CD8-positive, alpha-beta memory T cell (primary cell): ENCODE results near the gene PTPN20. TPM values are rescaled to one million over a fixed set of nuclear protein-coding genes. Genes with fewer than 3 reads are reported as not detected.

ENCODE experiments used
- CTCF ChIA-PET: fragments of 350-600 bp; sonication (Branson Sonifier 250); formaldehyde crosslinking; loops from one replicate; lab custom pipeline; 2021; ENCODE audit warnings: antibody characterized with exemption; lab: Charles Lee
- POLR2A ChIA-PET: fragments of 350-600 bp; sonication (Branson Sonifier 250); formaldehyde crosslinking; loops from one replicate; lab custom pipeline; 2021; ENCODE audit warnings: antibody characterized with exemption; lab: Charles Lee
- DNase-seq, 5 donors: peaks; one replicate each; pipeline versions ENCODE4 v3.0.0 to v3.0.0-alpha.2; 2020 to 2022; ENCODE audit warnings: mixed read lengths in 1 of 5
- H3K27ac ChIP-seq: one replicate; pipeline ENCODE4 v1.7.0; 2013; ENCODE audit warnings: low read depth, mild to moderate bottlenecking, low read length, moderate library complexity
- H3K27me3 ChIP-seq: 2 replicates; pipeline ENCODE4 v1.7.0; 2013; ENCODE audit warnings: low read length, mild to moderate bottlenecking; ENCODE audit not compliant: insufficient read depth, poor library complexity, severe bottlenecking
- H3K36me3 ChIP-seq: 2 replicates; pipeline ENCODE4 v1.7.0; 2013; ENCODE audit warnings: mild to moderate bottlenecking, low read length, moderate library complexity; ENCODE audit not compliant: insufficient read depth
- H3K4me1 ChIP-seq: 2 replicates; pipeline ENCODE4 v1.7.0; 2013; ENCODE audit warnings: mild to moderate bottlenecking, low read length, moderate library complexity; ENCODE audit not compliant: insufficient read depth
- H3K4me3 ChIP-seq: 2 replicates; pipeline ENCODE4 v1.7.0; 2013; ENCODE audit warnings: mild to moderate bottlenecking, low read length
- H3K9me3 ChIP-seq: 2 replicates; pipeline ENCODE4 v1.7.0; 2013; ENCODE audit warnings: mild to moderate bottlenecking, low read length
- H3K27ac Mint-ChIP-seq, 8 donors: one replicate each; pipeline ENCODE4 v1.8.0; 2020 to 2021; ENCODE audit warnings: mixed read lengths in 8 of 8, mild to moderate bottlenecking in 6 of 8, inconsistent platforms in 3 of 8, moderate library complexity in 3 of 8
- H3K27me3 Mint-ChIP-seq, 2 donors: one replicate each; pipeline ENCODE4 v1.8.0; 2020 to 2021; ENCODE audit warnings: mixed read lengths in 2 of 2, mild to moderate bottlenecking in 1 of 2, moderate library complexity in 1 of 2
- H3K36me3 Mint-ChIP-seq, 3 donors: one replicate each; pipeline ENCODE4 v1.8.0; 2020 to 2021; ENCODE audit warnings: mixed read lengths in 3 of 3, inconsistent platforms in 1 of 3, mild to moderate bottlenecking in 1 of 3
- H3K4me1 Mint-ChIP-seq, 3 donors: one replicate each; pipeline ENCODE4 v1.8.0; 2020 to 2021; ENCODE audit warnings: mixed read lengths in 3 of 3, inconsistent platforms in 1 of 3, mild to moderate bottlenecking in 1 of 3
- H3K4me3 Mint-ChIP-seq, 7 donors: one replicate each; pipeline ENCODE4 v1.8.0; 2020 to 2021; ENCODE audit warnings: mixed read lengths in 7 of 7, mild to moderate bottlenecking in 6 of 7, moderate library complexity in 4 of 7, inconsistent platforms in 2 of 7
- H3K9me3 Mint-ChIP-seq, 5 donors: one replicate each; pipeline ENCODE4 v1.8.0; 2020 to 2022; ENCODE audit warnings: mixed read lengths in 5 of 5, mild to moderate bottlenecking in 3 of 5, moderate library complexity in 2 of 5, inconsistent platforms in 1 of 5
- polyA plus RNA-seq: library from polyadenylated mRNA; unstranded; fragments of 300-500 nt; fragmentation: Illumina TruSeq; gene quantifications from one replicate; pipeline ENCODE4 v1.2.3, GENCODE V29; 2021
- total RNA-seq, 2 experiments: library from RNA; stranded (reverse); gene quantifications; one replicate each; pipeline ENCODE4 v1.2.3, GENCODE V29; 2021

The PTPN20 gene
- total and polyA plus RNA-seq, 3 experiments from 2014 or later = 0.61 to 1.3 (median 1.3) TPM

DNA sequence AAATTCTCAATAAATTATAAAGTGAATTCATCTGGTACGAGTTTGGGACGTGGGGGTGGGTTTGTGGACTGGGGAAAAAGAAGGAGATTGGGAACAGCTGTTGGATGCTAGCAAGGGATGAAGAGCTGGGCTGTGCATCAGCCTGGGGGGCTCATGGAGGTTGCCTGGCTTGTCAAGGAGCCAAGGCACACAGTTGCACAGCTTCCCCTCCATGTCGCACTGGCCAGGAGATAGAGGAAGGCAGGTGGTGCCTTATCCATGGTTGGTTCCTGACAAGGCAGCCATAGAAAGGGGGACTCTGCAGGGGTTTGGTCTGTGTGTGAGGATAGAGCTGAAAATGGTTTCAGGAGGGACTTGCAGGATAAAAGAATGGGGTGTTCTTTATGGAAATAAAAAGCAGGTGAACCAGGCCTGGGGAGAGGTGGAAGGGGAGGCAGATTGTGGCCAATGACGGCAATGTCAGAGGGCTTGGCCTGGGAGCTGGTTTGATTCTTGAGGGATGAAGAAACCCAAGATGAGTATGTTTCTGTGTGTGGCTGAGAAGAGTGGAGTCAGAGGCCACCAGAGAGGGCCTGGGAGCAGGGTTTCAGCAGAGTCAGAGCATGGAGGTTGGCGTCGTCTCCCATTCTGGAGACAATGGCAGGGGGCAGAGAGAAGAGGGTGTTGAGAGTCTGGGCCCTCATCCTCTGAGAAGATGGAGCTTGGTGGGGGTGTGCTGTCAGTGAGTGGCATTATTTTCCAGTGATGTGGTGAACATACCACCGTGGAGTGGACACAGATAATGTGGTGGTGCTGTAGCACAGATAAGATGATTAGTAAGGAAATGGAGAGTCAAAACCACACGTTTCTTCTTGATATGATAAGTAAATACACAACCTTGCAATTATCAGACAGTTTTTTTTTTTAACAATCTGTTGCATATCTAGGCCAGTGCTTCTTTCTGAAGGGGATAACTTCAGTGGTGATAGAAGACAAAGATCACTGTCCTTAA is 108.2 kb downstream of the PTPN20 start:
- no peaks in the 10 kb centered on the region for H3K9me3 ChIP-seq
- no peak overlapping the region for H3K4me3 Mint-ChIP-seq
- H3K27ac Mint-ChIP-seq = no peak overlapping the region
- no peak overlapping the region for H3K27ac ChIP-seq
- CTCF ChIA-PET = interaction anchor here (1.6 kb wide), 1 partner anchor 319 kb away, joined by 3 read pairs; no protein-coding TSS in a partner anchor
- H3K36me3 ChIP-seq = no peaks in the 10 kb centered on the region
- no peaks in the 10 kb centered on the region for H3K27me3 ChIP-seq
- H3K4me3 ChIP-seq = no peak overlapping the region
- H3K4me1 ChIP-seq = no peaks in the 10 kb centered on the region
- H3K36me3 Mint-ChIP-seq = no peaks in the 10 kb centered on the region
- POLR2A ChIA-PET = no interaction called here
- H3K9me3 Mint-ChIP-seq = no peaks in the 10 kb centered on the region
- H3K4me1 Mint-ChIP-seq = no peaks in the 10 kb centered on the region
- no peak for DNase-seq
- peaks cover 6 to 12% of the 10 kb centered on the region in 2 donors for H3K27me3 Mint-ChIP-seq

- H3K9me3 ChIP-seq = no peaks in the 10 kb centered on the region
- Mint-ChIP-seq H3K9me3 (no peaks in the 10 kb centered on the region), H3K27me3 (peaks cover 9 to 15% of the 10 kb centered on the region in 2 donors), H3K4me1 (peaks cover 0 to 5% (median 0%) of the 10 kb centered on the region in 3 donors), H3K27ac (no peak overlapping the region), H3K4me3 (no peak overlapping the region), H3K36me3 (no peaks in the 10 kb centered on the region)
- no peak overlapping the region for H3K4me3 ChIP-seq
- H3K36me3 ChIP-seq = no peaks in the 10 kb centered on the region
- H3K27ac ChIP-seq = no peak overlapping the region
- ChIA-PET POLR2A (no interaction called here), CTCF (interaction anchor here (1.6 kb wide), 1 partner anchor 318 kb away, joined by 3 read pairs; no protein-coding TSS in a partner anchor)
- H3K4me1 ChIP-seq = no peaks in the 10 kb centered on the region
- DNase-seq = no peak
- no peaks in the 10 kb centered on the region for H3K27me3 ChIP-seq
Measured at GRCh38 chr10:47020471-47020870, 109.2 kb downstream of the PTPN20 start.

DNA sequence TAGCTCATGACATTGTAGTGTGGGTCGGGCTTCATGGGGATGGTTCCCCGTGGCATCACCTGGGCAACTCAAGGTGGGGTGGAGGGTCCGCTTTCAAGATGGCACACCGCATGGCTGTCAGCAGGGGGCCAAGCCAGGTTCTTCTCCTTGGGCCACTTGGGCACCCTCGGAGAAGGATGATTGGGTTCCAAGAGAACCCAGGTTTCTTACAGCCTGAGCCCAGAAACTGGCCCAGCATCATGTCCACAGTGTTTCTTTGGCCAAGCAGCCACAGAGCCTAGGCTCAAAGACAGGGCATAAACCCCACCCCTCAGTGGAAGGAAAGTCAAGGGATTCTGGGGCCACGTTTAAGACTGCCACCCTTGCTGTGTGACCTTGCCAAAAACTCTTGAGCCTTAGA is 110.6 kb downstream of the PTPN20 start:
- Histone ChIP-seq H3K4me1 (no peaks in the 10 kb centered on the region), H3K36me3 (no peaks in the 10 kb centered on the region), H3K9me3 (no peaks in the 10 kb centered on the region), H3K27ac (no peak overlapping the region), H3K4me3 (no peak overlapping the region), H3K27me3 (no peaks in the 10 kb centered on the region)
- POLR2A ChIA-PET = no interaction called here
- no peak overlapping the region for H3K4me3 Mint-ChIP-seq
- peaks cover 9 to 12% of the 10 kb centered on the region in 2 donors for H3K27me3 Mint-ChIP-seq
- CTCF ChIA-PET = interaction anchor here (1.4 kb wide), 1 partner anchor 289 kb away, joined by 5 read pairs; no protein-coding TSS in a partner anchor
- H3K27ac Mint-ChIP-seq = no peak overlapping the region
- no peaks in the 10 kb centered on the region for H3K9me3 Mint-ChIP-seq
- H3K4me1 Mint-ChIP-seq = peaks cover 0 to 5% (median 0%) of the 10 kb centered on the region in 3 donors
- no peak for DNase-seq
- H3K36me3 Mint-ChIP-seq = no peaks in the 10 kb centered on the region

DNA sequence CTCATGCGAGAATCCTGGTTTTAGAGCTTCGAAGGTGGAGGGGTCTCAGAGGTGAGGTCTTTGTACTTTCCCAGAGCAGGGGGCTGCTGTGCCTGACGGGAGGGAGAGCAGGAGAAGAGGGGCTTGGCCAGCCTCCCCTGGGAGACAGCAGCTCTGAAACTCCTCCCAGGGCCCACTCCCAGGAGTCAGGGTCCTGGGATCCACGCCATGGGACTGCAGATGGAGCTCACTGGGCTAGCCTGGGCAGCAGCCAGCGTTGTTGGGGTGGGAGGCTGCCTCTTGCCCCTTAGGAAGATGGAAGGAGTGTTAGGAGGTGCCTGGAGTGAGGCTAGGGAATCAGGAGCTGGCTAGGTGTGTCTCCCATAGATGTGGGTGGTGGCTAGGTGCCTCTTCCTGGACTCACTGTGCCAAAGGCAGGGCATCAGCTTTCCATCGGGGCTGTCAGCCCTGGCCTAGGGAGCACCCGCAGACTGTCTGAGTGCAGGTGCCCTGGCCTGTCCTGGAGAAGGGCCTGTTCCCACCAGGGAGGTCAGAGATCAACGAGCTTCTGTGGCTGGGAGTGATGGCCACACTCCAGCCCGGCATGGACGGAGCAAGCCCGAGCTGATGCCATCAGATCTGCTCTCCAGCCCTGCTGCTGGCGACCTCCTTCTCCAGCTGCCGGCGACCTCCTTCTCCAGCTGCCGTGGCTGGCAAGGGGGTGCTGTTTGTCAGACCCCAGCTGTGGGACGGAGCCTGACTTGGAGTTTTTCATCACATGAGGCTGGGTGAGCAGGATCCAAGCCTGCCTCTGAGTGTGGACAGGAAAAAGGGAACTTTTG is 111.3 kb downstream of the PTPN20 start:
- Histone ChIP-seq H3K4me1 (no peaks in the 10 kb centered on the region), H3K27me3 (no peaks in the 10 kb centered on the region), H3K27ac (no peak overlapping the region), H3K4me3 (no peak overlapping the region), H3K9me3 (no peaks in the 10 kb centered on the region), H3K36me3 (no peaks in the 10 kb centered on the region)
- Mint-ChIP-seq H3K27ac (no peak overlapping the region), H3K27me3 (peaks cover 6 to 7% of the 10 kb centered on the region in 2 donors), H3K4me3 (peak overlapping the region in 1 of 7 donors; percentile 5), H3K9me3 (no peaks in the 10 kb centered on the region), H3K36me3 (no peaks in the 10 kb centered on the region), H3K4me1 (peaks cover 0 to 5% (median 0%) of the 10 kb centered on the region in 3 donors)
- POLR2A ChIA-PET = no interaction called here
- no peak for DNase-seq
- CTCF ChIA-PET = interaction anchor here (1.4 kb wide), 1 partner anchor 289 kb away, joined by 5 read pairs; no protein-coding TSS in a partner anchor

DNA sequence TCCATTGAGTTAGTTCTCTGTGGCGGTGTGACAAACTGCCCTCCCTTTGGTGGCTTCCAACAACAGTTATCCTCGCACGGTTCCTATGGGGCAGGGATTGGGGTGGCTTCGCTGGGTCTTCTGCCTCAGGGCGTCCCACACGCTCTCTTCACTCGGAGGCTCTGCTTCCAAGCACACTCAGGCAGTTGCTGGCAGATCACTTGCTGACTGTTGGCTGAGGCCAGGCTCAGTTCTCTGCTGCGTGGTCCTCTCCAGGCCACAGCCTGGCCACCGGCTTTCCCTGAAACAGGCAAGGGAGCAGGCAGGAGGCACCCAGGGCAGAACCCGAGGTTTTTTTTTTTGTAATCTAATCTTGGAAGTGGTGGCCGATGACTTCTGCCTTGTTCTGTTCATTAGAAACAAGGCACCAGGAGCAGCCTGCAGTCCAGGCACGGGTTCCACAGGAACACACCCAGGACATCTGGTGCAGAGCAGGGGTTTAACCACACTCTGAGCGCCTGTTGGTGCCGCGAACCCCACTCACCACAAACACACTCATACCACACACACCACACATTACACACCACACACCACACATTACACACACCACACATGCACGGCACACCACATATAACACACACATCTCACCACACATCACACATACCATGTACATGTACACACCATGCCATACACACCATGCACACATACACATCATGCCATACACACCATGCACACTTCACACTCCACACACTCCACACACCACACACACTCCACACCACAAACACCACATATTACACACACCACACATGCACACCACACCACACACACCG is 112.2 kb downstream of the PTPN20 start:
- Histone ChIP-seq H3K9me3 (no peaks in the 10 kb centered on the region), H3K4me3 (no peak overlapping the region), H3K36me3 (no peaks in the 10 kb centered on the region), H3K27ac (no peak overlapping the region), H3K27me3 (no peaks in the 10 kb centered on the region), H3K4me1 (no peaks in the 10 kb centered on the region)
- H3K27ac Mint-ChIP-seq = no peak overlapping the region
- H3K9me3 Mint-ChIP-seq = no peaks in the 10 kb centered on the region
- H3K4me1 Mint-ChIP-seq = peaks cover 0 to 5% (median 0%) of the 10 kb centered on the region in 3 donors
- DNase-seq = no peak
- peaks cover 6 to 7% of the 10 kb centered on the region in 2 donors for H3K27me3 Mint-ChIP-seq
- H3K4me3 Mint-ChIP-seq = no peak overlapping the region
- POLR2A ChIA-PET = no interaction called here
- no peaks in the 10 kb centered on the region for H3K36me3 Mint-ChIP-seq
- CTCF ChIA-PET = interaction anchor here (0.9 to 6.2 kb wide), 9 partner anchors 11 to 317 kb away, joined by 3 to 95 read pairs (median 5); no protein-coding TSS in a partner anchor

- ChIA-PET CTCF (interaction anchor here (0.7 to 6.2 kb wide), 18 partner anchors 11 to 317 kb away, joined by 3 to 95 read pairs (median 4); no protein-coding TSS in a partner anchor), POLR2A (no interaction called here)
- Mint-ChIP-seq H3K27me3 (peaks cover 6 to 7% of the 10 kb centered on the region in 2 donors), H3K27ac (no peak overlapping the region), H3K36me3 (no peaks in the 10 kb centered on the region), H3K4me1 (peaks cover 0 to 5% (median 0%) of the 10 kb centered on the region in 3 donors), H3K9me3 (no peaks in the 10 kb centered on the region), H3K4me3 (no peak overlapping the region)
- DNase-seq = no peak
- H3K27me3 ChIP-seq = no peaks in the 10 kb centered on the region
- H3K4me1 ChIP-seq = no peaks in the 10 kb centered on the region
- no peaks in the 10 kb centered on the region for H3K36me3 ChIP-seq
- no peak overlapping the region for H3K27ac ChIP-seq
- H3K4me3 ChIP-seq = no peak overlapping the region
- no peaks in the 10 kb centered on the region for H3K9me3 ChIP-seq
Measured at GRCh38 chr10:47024046-47024322, 112.8 kb downstream of the PTPN20 start.

GRCh38 chr10:47024399-47025252 is 113.4 kb downstream of the PTPN20 start:
- Mint-ChIP-seq H3K27ac (peak overlapping the region in 1 of 8 donors; percentile 56), H3K27me3 (peaks cover 6 to 7% of the 10 kb centered on the region in 2 donors), H3K36me3 (no peaks in the 10 kb centered on the region), H3K4me3 (no peak overlapping the region), H3K9me3 (no peaks in the 10 kb centered on the region), H3K4me1 (peaks cover 0 to 5% (median 0%) of the 10 kb centered on the region in 3 donors)
- POLR2A ChIA-PET = no interaction called here
- H3K4me1 ChIP-seq = no peaks in the 10 kb centered on the region
- no peak overlapping the region for H3K27ac ChIP-seq
- no peaks in the 10 kb centered on the region for H3K9me3 ChIP-seq
- H3K4me3 ChIP-seq = no peak overlapping the region
- H3K36me3 ChIP-seq = no peaks in the 10 kb centered on the region
- no peaks in the 10 kb centered on the region for H3K27me3 ChIP-seq
- CTCF ChIA-PET = interaction anchor here (0.7 to 6.2 kb wide), 29 partner anchors 10 to 426 kb away, joined by 3 to 95 read pairs (median 4); no protein-coding TSS in a partner anchor
- peak; percentile 25 to 76 (median 42) for DNase-seq
